HUES48 (cell line): ENCODE data around the gene SUMO2.

Source experiments
- H3K27ac ChIP-seq: one replicate; pipeline ENCODE4 v1.7.0; 2013; ENCODE audit warnings: low read depth, low read length, inconsistent platforms
- H3K27me3 ChIP-seq: 2 replicates; pipeline ENCODE4 v1.6.1; 2013; ENCODE audit warnings: mild to moderate bottlenecking, low read length; ENCODE audit not compliant: control insufficient read depth, insufficient read depth
- H3K36me3 ChIP-seq: 2 replicates; pipeline ENCODE4 v1.6.1; 2013; ENCODE audit warnings: low read length; ENCODE audit not compliant: control insufficient read depth, insufficient read depth
- H3K4me1 ChIP-seq: 2 replicates; pipeline ENCODE4 v1.6.1; 2013; ENCODE audit warnings: mild to moderate bottlenecking, low read length; ENCODE audit not compliant: control insufficient read depth, insufficient read depth
- H3K4me3 ChIP-seq: 2 replicates; pipeline ENCODE4 v1.5.1; 2013; ENCODE audit warnings: mild to moderate bottlenecking, low read depth, low read length
- H3K9ac ChIP-seq: 2 replicates; pipeline ENCODE4 v1.6.1; 2013; ENCODE audit warnings: mild to moderate bottlenecking, low read depth, low read length, moderate library complexity
- H3K9me3 ChIP-seq: 2 replicates; pipeline ENCODE4 v1.6.1; 2013; ENCODE audit warnings: low read length; ENCODE audit not compliant: control insufficient read depth, insufficient read depth

The SUMO2 gene

DNA sequence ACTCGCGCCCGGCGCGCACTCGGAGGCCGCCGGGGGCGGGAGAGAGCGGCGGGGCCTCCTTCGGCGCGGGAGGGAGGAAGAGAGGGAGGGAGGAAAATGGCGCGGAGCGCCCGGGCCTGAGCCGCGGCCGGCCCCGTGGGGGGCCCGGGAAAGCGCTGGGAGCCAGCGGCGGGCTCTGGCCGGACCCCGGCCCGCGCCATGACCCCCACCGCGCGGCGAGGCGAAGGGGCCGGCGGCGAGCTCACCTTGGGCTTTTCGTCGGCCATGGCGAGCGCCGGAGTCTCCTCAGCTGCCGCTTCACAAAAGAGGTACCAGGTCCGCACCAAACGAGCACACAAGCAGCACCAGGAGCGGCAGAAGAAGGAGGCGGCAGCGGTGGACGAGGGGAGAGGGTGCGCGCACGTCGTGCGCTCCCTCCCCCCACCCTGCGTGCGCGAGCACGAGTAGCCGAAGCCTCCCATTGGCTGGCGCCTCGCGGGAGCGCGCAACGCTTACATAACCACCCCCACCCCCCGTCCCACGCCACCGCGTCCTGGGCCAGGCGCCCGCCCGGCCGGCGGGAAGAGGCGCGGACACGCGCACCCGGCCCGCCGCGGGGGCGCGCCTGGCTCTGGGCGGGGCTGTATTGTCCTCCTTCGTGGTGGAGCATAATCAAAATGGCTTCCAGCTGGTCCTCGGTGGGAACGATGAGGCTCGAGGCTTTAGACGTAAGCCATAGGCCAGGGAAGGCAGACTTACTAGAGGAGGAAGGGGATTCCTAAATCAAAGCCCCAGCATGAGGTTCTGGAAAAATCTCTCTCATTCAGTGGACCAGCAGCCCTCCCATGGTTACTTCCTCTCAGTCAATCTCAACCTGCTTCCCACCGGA, at the start of gene SUMO2:
Gene SUMO2, minus strand, starts transcription at position 391 of the 868 bp plus-strand sequence. Its CDS starts 125 bp downstream, at position 266.
- no peaks in the 10 kb centered on the region for H3K27me3 ChIP-seq
- no peaks in the 10 kb centered on the region for H3K9me3 ChIP-seq
- H3K27ac ChIP-seq = peak within 1 kb of the TSS; percentile 98
- H3K9ac ChIP-seq = peak within 1 kb of the TSS; percentile 99
- H3K4me3 ChIP-seq = peak within 1 kb of the TSS; percentile 91
- H3K36me3 ChIP-seq = peaks cover 32% of the 10 kb centered on the region
- peaks cover 10% of the 10 kb centered on the region for H3K4me1 ChIP-seq

DNA sequence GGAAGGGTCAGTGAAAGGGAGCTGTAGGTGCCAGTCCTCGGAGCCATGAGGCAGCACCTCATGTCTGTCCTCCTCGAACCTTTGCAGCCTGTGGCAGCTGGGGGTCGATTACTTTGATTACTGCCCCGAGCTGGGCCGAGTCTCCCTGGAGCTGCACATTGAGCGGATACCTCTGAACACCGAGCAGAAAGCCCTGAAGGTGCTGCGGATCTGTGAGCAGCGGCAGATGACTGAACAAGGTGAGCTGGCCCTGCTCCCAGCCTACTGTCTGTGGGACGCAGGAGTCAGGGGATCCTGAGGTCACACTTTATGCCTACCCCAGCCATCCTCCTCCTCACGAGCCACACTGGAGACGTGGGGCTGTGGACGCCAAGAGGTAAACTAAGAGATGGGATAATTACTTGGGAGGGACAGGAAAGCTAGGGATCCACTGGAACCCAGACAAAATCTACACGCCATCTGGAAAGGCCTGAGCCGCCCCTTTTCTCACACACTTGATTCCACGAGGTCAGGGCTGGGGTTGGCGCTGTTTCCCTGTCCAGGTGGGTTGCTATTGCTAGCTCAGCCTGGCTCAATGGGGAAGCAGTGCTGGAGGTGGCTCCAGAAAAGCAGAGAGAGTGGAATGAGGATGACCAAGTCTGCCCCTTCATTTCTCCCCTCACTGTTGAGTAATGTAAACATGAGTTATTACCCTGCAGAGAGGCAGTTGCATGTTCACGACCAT, 49.1 kb upstream of the SUMO2 start:
- H3K27me3 ChIP-seq = no peaks in the 10 kb centered on the region
- H3K9ac ChIP-seq = no peak overlapping the region
- peaks cover 88% of the 10 kb centered on the region for H3K36me3 ChIP-seq
- H3K4me1 ChIP-seq = no peaks in the 10 kb centered on the region
- no peaks in the 10 kb centered on the region for H3K9me3 ChIP-seq
- no peak overlapping the region for H3K27ac ChIP-seq
- H3K4me3 ChIP-seq = no peak overlapping the region

DNA sequence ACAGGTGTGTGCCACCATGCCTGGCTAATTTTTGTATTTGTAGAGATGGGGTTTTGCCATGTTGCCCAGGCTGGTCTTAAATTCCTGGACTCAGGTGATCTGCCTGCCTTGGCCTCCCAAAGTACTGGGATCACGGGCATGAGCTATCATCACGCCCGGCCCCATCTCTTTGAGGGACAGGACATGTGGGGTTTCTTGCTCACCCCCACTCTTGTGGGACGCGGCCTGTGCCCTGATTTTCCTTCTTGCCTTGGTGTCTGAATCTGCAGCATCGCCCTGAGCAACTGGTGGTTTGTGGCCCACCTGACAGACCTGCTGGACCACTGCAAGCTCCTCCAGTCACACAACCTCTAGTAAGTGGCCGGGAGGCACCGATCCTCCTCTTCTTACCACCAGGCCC, 48.3 kb upstream of the SUMO2 start:
- Histone ChIP-seq H3K4me1 (no peaks in the 10 kb centered on the region), H3K36me3 (peaks cover 88% of the 10 kb centered on the region), H3K27me3 (no peaks in the 10 kb centered on the region), H3K4me3 (no peak overlapping the region), H3K27ac (no peak overlapping the region), H3K9ac (no peak overlapping the region), H3K9me3 (no peaks in the 10 kb centered on the region)

DNA sequence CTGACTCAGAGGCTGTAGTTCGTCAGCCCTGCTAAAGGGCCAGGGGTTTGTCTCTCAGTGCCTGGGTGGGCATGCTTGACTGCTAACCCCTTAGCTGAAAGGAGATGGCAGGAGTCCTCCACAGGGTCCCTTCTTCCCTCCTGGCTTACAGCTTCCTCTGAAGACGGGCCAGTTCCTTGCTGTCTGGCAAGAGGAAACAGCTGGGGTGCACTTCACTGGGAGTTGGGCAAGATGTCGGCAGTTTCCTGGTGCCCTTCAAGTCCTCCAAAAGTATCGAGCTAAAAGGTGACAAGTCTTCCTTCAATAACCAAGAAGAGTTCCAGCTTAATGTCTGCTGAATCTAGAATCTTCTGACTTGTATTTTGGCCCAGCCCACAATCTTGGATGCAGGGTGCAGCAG, 46.1 kb upstream of the SUMO2 start:
- no peaks in the 10 kb centered on the region for H3K4me1 ChIP-seq
- peaks cover 85% of the 10 kb centered on the region for H3K36me3 ChIP-seq
- no peak overlapping the region for H3K9ac ChIP-seq
- H3K27ac ChIP-seq = no peak overlapping the region
- no peaks in the 10 kb centered on the region for H3K27me3 ChIP-seq
- no peaks in the 10 kb centered on the region for H3K9me3 ChIP-seq
- H3K4me3 ChIP-seq = no peak overlapping the region

DNA sequence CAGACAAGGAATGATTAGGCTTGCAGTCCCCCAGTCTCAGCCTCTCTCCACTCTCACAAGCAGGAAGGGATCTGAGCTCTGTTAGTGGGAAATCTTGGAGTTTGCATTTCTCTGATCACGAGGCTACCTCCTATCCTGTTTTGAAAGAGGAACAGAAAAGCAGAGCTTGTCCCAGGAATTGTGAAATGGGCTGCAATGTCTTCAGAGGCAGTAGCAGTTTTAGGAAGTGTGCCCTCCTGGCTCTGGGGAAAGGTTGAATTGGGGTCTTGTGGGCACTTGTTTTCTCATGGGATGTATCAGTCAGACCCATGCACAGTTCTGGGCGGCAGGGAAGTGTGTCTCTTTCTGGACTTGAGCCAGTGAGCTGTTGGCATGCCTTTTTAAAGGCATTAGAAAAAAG, 45.5 kb upstream of the SUMO2 start:
- H3K9me3 ChIP-seq = no peaks in the 10 kb centered on the region
- H3K27ac ChIP-seq = no peak overlapping the region
- no peaks in the 10 kb centered on the region for H3K27me3 ChIP-seq
- no peaks in the 10 kb centered on the region for H3K4me1 ChIP-seq
- no peak overlapping the region for H3K4me3 ChIP-seq
- peaks cover 86% of the 10 kb centered on the region for H3K36me3 ChIP-seq
- no peak overlapping the region for H3K9ac ChIP-seq

DNA sequence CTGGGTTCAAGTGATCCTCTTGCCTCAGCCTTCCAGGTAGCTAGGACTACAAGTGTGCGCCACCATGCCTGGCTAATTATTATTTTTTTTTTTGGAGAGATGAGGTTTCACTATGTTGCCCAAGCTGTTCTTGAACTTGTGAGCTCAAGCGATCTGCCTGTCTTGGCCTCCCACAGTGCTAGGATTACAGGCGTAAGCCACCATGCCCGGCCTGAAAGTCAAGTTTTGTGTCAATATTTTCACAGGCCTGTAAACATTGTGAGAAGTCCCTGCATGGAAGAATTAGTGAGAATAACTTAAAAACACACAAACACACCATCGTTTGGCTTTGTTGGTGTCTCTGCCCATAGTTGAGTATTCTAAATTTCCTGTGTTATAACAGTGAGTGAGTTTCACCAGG, 45.0 kb upstream of the SUMO2 start:
- H3K4me3 ChIP-seq = no peak overlapping the region
- H3K27me3 ChIP-seq = no peaks in the 10 kb centered on the region
- H3K36me3 ChIP-seq = peaks cover 84% of the 10 kb centered on the region
- H3K9ac ChIP-seq = no peak overlapping the region
- no peak overlapping the region for H3K27ac ChIP-seq
- H3K4me1 ChIP-seq = no peaks in the 10 kb centered on the region
- H3K9me3 ChIP-seq = no peaks in the 10 kb centered on the region

DNA sequence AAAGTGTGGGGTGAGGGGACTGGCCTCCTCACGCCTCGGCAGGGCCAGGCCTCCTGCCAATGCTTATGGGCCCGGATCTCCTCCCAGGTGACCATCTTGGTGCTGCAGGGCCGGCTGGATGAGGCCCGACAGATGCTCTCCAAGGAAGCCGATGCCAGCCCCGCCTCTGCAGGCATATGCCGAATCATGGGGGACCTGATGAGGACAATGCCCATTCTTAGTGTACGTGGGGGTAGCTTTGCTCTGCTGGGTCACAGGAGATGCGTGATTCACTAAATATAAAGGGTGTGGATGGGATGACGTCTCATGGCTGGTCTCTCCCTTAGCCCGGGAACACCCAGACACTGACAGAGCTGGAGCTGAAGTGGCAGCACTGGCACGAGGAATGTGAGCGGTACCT, 42.3 kb upstream of the SUMO2 start:
- H3K4me1 ChIP-seq = no peaks in the 10 kb centered on the region
- H3K9me3 ChIP-seq = no peaks in the 10 kb centered on the region
- H3K27me3 ChIP-seq = no peaks in the 10 kb centered on the region
- H3K36me3 ChIP-seq = peaks cover 71% of the 10 kb centered on the region
- no peak overlapping the region for H3K27ac ChIP-seq
- H3K9ac ChIP-seq = no peak overlapping the region
- H3K4me3 ChIP-seq = no peak overlapping the region

DNA sequence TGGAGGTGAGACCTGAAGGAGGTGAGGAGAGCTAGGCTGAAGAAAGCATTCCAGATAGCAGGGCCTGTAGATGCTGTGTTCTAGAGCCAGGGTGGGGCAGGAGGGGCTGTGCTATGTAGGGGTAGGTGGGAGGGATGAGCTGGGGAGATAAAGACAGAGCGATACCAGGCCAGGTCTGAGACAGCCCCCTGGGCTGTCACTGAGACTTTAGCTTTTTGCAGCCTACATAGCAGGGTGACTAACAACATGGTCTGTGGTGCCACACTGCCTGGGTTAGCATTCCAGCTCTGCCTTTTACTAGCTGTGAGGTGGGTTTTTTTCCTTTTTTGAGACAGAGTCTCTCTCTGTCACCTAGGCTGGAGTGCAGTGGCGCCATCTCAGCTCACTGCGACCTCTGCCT, 37.1 kb upstream of the SUMO2 start:
- Histone ChIP-seq H3K36me3 (peaks cover 73% of the 10 kb centered on the region), H3K27me3 (no peaks in the 10 kb centered on the region), H3K27ac (no peak overlapping the region), H3K9ac (no peak overlapping the region), H3K4me3 (no peak overlapping the region), H3K4me1 (no peaks in the 10 kb centered on the region), H3K9me3 (no peaks in the 10 kb centered on the region)

DNA sequence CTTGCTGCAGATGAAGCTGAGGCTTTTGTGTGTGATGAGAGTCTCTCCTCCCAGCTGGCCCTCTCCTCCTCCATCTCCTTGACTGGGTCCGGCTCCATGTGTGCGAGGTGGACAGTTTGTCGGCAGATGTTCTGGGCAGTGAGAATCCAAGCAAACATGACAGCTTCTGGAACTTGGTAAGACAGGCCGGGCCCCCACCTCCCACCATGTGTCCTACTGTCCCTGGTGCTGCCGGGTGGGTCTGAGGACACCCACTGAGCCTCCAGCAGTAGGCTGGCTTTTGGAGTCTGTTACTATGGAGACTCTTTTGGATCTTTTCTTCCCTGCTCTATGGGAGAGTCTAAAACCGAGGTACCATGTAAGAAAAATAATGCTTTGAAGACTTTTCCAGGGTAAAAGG, 35.4 kb upstream of the SUMO2 start:
- peaks cover 80% of the 10 kb centered on the region for H3K36me3 ChIP-seq
- no peaks in the 10 kb centered on the region for H3K27me3 ChIP-seq
- no peak overlapping the region for H3K4me3 ChIP-seq
- no peak overlapping the region for H3K9ac ChIP-seq
- H3K27ac ChIP-seq = no peak overlapping the region
- H3K9me3 ChIP-seq = no peaks in the 10 kb centered on the region
- no peaks in the 10 kb centered on the region for H3K4me1 ChIP-seq

DNA sequence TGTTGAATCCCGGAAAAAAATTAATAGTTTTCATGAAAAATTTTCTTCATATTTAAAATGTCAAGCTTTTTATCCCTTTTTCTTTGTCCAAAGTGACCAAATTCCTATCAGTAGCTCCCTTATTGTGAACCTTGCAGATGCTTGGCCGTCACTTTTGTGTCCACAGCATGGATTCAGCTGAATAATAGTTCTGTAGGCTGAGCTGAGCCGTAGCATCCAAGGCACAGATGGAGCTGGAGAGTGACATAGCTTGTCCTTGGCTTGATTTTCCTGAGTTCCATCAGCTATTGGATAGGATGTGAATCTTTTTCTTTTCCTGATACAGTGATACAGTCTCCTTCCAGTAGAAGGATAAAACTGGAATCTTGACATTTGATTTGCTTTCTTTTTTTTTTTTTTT, 26.3 kb upstream of the SUMO2 start:
- no peak overlapping the region for H3K4me3 ChIP-seq
- no peak overlapping the region for H3K27ac ChIP-seq
- no peak overlapping the region for H3K9ac ChIP-seq
- H3K27me3 ChIP-seq = no peaks in the 10 kb centered on the region
- H3K4me1 ChIP-seq = peaks cover 3% of the 10 kb centered on the region; the same call in 1 of the 2 replicates
- no peaks in the 10 kb centered on the region for H3K9me3 ChIP-seq
- peaks cover 53% of the 10 kb centered on the region for H3K36me3 ChIP-seq

DNA sequence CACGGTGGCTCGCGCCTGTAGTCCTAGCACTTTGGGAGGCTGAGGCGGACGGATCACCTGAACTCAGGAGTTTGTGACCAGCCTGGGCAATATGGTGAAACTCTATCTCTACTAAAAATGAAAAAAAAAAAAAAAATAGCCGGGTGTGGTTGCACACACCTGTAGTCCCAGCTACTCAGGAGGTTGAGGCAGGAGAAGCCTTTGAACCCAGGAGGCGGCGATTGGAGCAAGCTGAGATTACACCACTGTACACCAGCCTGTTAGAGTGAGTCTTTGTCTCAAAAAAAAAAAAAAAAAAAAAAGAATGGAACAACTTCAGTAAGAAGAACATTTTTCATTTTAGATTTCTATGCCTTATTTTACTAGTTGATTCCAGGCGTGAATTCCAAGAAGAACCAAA, 25.4 kb upstream of the SUMO2 start:
- no peak overlapping the region for H3K9ac ChIP-seq

More for the DNA sequence above, 25.4 kb upstream of the SUMO2 start:
- Histone ChIP-seq H3K36me3 (peaks cover 45% of the 10 kb centered on the region), H3K27me3 (no peaks in the 10 kb centered on the region), H3K4me1 (peaks cover 3% of the 10 kb centered on the region; the same call in 1 of the 2 replicates), H3K4me3 (no peak overlapping the region), H3K9me3 (no peaks in the 10 kb centered on the region), H3K27ac (no peak overlapping the region)
